ENCODE data around the gene PCBD1.

Gene PCBD1

DNA sequence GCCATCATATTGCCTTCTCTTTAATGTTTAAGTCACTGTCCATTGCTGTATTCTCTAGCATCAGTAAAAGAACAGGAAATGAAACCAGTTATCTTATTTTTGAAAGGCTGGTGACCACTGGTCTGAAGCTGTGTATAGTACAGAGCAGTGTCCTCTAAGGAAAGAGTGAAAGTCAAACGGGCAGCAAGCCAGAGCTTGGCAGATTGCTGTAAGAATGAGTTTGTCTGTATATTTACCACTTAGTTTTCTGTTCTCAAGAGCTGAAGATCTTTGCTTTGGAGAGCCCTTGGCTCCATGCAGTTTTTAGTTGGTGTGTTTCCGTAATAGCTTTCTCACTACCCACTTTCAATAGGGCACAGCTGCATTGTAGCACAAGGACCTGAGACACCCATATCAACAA is 31.9 kb downstream of the PCBD1 start:
- 0 out of 2 replicates have a peak, but pooled peaks cover 6% of the 10 kb centered on the region for H3K9me3 ChIP-seq (ENCODE audit: insufficient read depth, low read length)
- peaks cover 79% of the 10 kb centered on the region for H3K36me3 ChIP-seq (ENCODE audit: insufficient read depth, insufficient read length, low read length)
- no peak overlapping the region for H3K4me3 ChIP-seq (ENCODE audit: insufficient read length, low read depth)
- no peak for DNase-seq (ENCODE audit: low read depth, low spot score)
- TF ChIP-seq YY1 (IDR thresholded peaks at IDR 0.05; ENCODE audit: insufficient read depth, insufficient read length), result no peak
- no peak for TF ChIP-seq ZNF274 (IDR thresholded peaks at IDR 0.05; ENCODE audit: low read depth, low read length)
- TF ChIP-seq SUZ12 (IDR thresholded peaks at IDR 0.05; ENCODE audit: extremely low read depth, insufficient read depth, insufficient read length), result no peak
- no peaks in the 10 kb centered on the region for H3K27me3 ChIP-seq (ENCODE audit: insufficient read depth, insufficient read length)
- no peaks in the 10 kb centered on the region for H3K4me1 ChIP-seq (ENCODE audit: insufficient read depth, insufficient read length)
- no peak overlapping the region for H3K9ac ChIP-seq (ENCODE audit: insufficient read length, low read depth)

DNA sequence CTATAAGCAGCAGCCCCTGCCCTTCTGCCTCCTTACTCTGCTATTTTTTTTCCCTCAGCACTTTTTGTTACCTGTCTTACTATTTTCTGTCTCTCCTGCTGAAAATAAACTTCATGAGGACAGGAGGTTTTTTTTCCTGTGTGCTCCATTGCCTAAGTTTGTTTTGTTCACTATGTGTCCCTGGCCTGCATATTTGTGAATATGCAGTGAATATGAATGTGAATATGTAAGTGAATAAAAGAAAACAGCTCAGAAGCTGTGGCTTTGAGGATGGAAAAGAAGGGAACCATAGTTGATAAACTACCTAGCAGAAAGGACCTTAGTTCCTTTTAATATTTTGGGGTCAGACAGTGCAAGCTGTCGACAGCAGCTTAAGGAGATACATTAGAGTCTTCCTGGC is 34.9 kb downstream of the PCBD1 start:
- H3K4me1 ChIP-seq (ENCODE audit: insufficient read depth, insufficient read length), result no peaks in the 10 kb centered on the region
- TF ChIP-seq SUZ12 (IDR thresholded peaks at IDR 0.05; ENCODE audit: extremely low read depth, insufficient read depth, insufficient read length) (no peak), YY1 (IDR thresholded peaks at IDR 0.05; ENCODE audit: insufficient read depth, insufficient read length) (no peak), ZNF274 (IDR thresholded peaks at IDR 0.05; ENCODE audit: low read depth, low read length) (no peak)
- H3K9me3 ChIP-seq (ENCODE audit: insufficient read depth, low read length), result no peaks in the 10 kb centered on the region
- peaks cover 66% of the 10 kb centered on the region for H3K36me3 ChIP-seq (ENCODE audit: insufficient read depth, insufficient read length, low read length)
- H3K27me3 ChIP-seq (ENCODE audit: insufficient read depth, insufficient read length), result no peaks in the 10 kb centered on the region
- no peak for DNase-seq (ENCODE audit: low read depth, low spot score)
- no peak overlapping the region for H3K9ac ChIP-seq (ENCODE audit: insufficient read length, low read depth)
- H3K4me3 ChIP-seq (ENCODE audit: insufficient read length, low read depth), result no peak overlapping the region

DNA sequence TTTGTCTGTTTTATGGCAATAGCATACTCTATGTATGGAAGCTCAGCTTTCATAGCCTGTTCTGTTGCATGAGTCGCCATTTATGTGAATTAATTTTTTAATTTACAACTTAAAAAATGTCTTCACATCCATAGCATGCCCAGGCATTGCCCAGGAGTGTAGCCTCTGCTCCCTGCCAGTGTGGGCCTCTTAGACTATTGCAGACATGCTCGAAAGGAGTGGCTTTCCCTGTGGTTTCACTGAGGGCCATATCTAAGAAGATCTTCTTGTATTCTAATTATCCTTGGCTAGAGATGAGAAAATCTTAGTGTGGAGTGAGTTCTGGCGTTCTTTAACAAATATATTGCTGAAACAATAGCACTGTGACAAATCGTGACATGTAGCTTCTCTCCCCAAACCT is 35.3 kb downstream of the PCBD1 start:
- H3K36me3 ChIP-seq (ENCODE audit: insufficient read depth, insufficient read length, low read length), result peaks cover 61% of the 10 kb centered on the region
- TF ChIP-seq YY1 (IDR thresholded peaks at IDR 0.05; ENCODE audit: insufficient read depth, insufficient read length) (no peak), ZNF274 (IDR thresholded peaks at IDR 0.05; ENCODE audit: low read depth, low read length) (no peak), SUZ12 (IDR thresholded peaks at IDR 0.05; ENCODE audit: extremely low read depth, insufficient read depth, insufficient read length) (no peak)
- no peaks in the 10 kb centered on the region for H3K9me3 ChIP-seq (ENCODE audit: insufficient read depth, low read length)
- H3K4me3 ChIP-seq (ENCODE audit: insufficient read length, low read depth), result no peak overlapping the region
- H3K4me1 ChIP-seq (ENCODE audit: insufficient read depth, insufficient read length), result no peaks in the 10 kb centered on the region
- no peaks in the 10 kb centered on the region for H3K27me3 ChIP-seq (ENCODE audit: insufficient read depth, insufficient read length)
- no peak for DNase-seq (ENCODE audit: low read depth, low spot score)
- H3K9ac ChIP-seq (ENCODE audit: insufficient read length, low read depth), result no peak overlapping the region

DNA sequence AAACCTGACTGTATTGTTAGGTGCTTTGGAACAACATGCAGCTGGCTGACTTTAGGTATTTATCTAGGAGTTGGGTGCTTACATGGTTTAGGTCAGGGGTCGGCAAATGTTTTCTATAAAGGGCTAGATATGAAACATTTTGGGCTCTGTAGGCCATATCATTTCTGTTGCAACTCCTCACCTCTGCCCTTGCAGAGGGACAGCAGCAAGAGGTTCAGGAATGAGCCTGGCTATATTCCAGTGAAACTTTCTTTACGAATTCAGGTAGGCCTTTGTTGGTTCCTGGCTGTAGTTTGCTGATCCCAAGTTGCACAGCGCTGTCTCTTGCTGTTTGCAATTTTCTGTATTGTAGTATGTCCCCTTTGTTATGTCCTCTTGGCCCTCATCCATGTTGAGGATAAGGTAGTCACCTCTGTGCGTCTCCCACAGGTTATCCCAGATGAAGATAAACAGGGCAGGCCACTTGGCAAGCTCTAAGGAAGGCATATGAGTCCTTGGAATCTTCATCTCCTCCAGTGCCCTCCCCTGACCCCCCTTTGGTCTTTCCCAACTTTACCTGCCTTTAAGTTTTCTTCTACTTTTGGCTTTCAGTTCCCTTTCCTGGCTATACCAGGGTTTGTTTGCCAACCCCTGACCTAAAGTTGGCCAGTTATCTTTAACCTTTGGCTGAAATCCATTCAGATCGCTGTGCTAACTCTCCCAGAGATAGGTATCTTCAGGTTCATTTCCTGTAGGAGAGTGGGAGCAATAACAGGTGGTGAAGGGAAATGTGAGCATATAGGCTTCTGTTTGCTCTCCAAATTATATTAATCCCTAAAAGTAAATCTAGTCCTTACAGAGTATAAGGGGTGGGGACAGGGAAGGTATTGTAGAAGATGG is 36.5 kb downstream of the PCBD1 start:
- H3K4me3 ChIP-seq (ENCODE audit: insufficient read length, low read depth), result no peak overlapping the region
- peaks cover 52% of the 10 kb centered on the region for H3K36me3 ChIP-seq (ENCODE audit: insufficient read depth, insufficient read length, low read length)
- H3K9me3 ChIP-seq (ENCODE audit: insufficient read depth, low read length), result no peaks in the 10 kb centered on the region
- DNase-seq (ENCODE audit: low read depth, low spot score), result no peak
- no peaks in the 10 kb centered on the region for H3K27me3 ChIP-seq (ENCODE audit: insufficient read depth, insufficient read length)
- no peak overlapping the region for H3K9ac ChIP-seq (ENCODE audit: insufficient read length, low read depth)
- H3K4me1 ChIP-seq (ENCODE audit: insufficient read depth, insufficient read length), result no peaks in the 10 kb centered on the region
- no peak for TF ChIP-seq SUZ12 (IDR thresholded peaks at IDR 0.05; ENCODE audit: extremely low read depth, insufficient read depth, insufficient read length)

DNA sequence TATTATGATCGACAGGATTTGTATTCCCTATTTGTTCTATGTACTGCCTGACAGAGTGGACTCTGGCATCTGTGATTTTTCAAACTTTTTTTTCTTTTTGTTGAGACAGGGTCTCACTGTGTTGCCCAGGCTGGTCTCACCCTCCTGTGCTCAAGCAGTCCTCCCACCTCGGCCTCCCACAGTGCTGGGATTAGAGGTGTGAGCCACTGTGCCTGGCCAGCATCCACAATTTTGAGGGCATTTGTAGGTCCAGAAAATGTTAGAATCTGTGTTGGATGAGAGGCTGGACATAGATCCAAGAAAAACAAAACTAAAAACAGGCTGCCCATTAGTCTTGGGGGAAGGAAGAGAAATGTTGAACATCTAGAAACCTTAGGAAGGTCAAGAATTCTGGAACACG is 38.3 kb downstream of the PCBD1 start:
- no peak overlapping the region for H3K4me3 ChIP-seq (ENCODE audit: insufficient read length, low read depth)
- no peak overlapping the region for H3K9ac ChIP-seq (ENCODE audit: insufficient read length, low read depth)
- DNase-seq (ENCODE audit: low read depth, low spot score), result no peak
- TF ChIP-seq YY1 (IDR thresholded peaks at IDR 0.05; ENCODE audit: insufficient read depth, insufficient read length) (no peak), SUZ12 (IDR thresholded peaks at IDR 0.05; ENCODE audit: extremely low read depth, insufficient read depth, insufficient read length) (no peak)
- no peaks in the 10 kb centered on the region for H3K27me3 ChIP-seq (ENCODE audit: insufficient read depth, insufficient read length)
- no peaks in the 10 kb centered on the region for H3K9me3 ChIP-seq (ENCODE audit: insufficient read depth, low read length)
- H3K36me3 ChIP-seq (ENCODE audit: insufficient read depth, insufficient read length, low read length), result peaks cover 46% of the 10 kb centered on the region
- no peaks in the 10 kb centered on the region for H3K4me1 ChIP-seq (ENCODE audit: insufficient read depth, insufficient read length)

DNA sequence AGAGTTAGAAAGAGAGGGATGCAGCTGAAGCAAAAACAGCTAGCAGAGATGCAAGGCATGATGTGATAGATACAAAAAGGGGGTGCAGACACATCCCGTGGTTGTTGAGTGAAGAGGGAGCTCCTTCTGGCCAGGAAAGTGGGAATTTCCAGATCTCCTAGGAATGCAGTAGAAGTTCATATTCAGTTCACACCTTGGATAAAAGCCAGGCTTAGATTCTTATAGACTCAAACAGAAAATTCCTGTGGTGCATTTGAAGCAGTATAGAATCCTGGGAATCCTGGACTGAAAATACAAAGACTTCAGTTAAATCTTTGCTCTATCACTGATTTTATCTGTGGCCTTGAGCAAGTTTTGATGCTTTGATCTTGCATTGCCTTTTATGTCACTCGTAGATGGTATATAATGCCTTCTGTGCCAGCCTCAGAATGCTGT is 38.8 kb downstream of the PCBD1 start:
- no peak for TF ChIP-seq SUZ12 (IDR thresholded peaks at IDR 0.05; ENCODE audit: extremely low read depth, insufficient read depth, insufficient read length)
- no peak for TF ChIP-seq YY1 (IDR thresholded peaks at IDR 0.05; ENCODE audit: insufficient read depth, insufficient read length)
- TF ChIP-seq ZNF274 (IDR thresholded peaks at IDR 0.05; ENCODE audit: low read depth, low read length), result no peak
- peaks cover 46% of the 10 kb centered on the region for H3K36me3 ChIP-seq (ENCODE audit: insufficient read depth, insufficient read length, low read length)
- no peak overlapping the region for H3K9ac ChIP-seq (ENCODE audit: insufficient read length, low read depth)
- no peak for DNase-seq (ENCODE audit: low read depth, low spot score)
- H3K4me3 ChIP-seq (ENCODE audit: insufficient read length, low read depth), result no peak overlapping the region
- H3K9me3 ChIP-seq (ENCODE audit: insufficient read depth, low read length), result no peaks in the 10 kb centered on the region
- H3K27me3 ChIP-seq (ENCODE audit: insufficient read depth, insufficient read length), result no peaks in the 10 kb centered on the region
- H3K4me1 ChIP-seq (ENCODE audit: insufficient read depth, insufficient read length), result no peaks in the 10 kb centered on the region

DNA sequence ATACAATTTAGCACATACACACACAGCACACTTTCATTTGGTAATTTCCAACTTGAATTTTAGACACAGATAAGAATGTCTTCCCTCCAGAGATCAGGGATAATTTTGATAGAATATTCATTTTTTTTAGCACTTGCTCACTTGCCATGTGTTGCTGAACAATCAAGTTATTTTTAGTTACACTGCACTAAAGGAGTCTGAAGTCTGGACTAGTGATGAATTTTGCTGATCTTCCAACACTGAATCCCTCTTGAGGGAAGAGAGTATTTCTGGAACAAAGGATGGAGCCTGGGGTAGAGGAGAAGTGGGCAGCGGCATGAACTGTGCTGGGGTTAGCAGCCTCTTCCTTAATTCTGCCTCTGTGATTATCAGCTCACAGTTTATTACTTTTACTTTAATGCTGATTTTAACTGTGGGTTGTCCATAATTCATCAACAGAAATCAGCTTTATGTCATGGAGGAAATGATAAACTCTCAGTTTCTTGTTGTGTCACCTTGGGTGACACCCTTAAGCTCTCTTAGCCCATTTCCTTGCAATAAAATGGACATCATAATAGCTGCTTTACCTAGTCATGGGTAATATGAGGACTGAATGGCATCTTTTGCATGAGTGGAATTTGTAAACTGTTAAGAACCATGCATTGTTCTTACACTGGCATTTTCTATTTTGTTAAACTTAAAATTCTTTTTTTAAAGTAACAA is 40.6 kb downstream of the PCBD1 start:
- TF ChIP-seq SUZ12 (IDR thresholded peaks at IDR 0.05; ENCODE audit: extremely low read depth, insufficient read depth, insufficient read length), result no peak
- TF ChIP-seq YY1 (IDR thresholded peaks at IDR 0.05; ENCODE audit: insufficient read depth, insufficient read length), result no peak
- no peak for TF ChIP-seq ZNF274 (IDR thresholded peaks at IDR 0.05; ENCODE audit: low read depth, low read length)
- Histone ChIP-seq H3K36me3 (ENCODE audit: insufficient read depth, insufficient read length, low read length) (peaks cover 35% of the 10 kb centered on the region), H3K9ac (ENCODE audit: insufficient read length, low read depth) (no peak overlapping the region), H3K4me1 (ENCODE audit: insufficient read depth, insufficient read length) (no peaks in the 10 kb centered on the region), H3K27me3 (ENCODE audit: insufficient read depth, insufficient read length) (no peaks in the 10 kb centered on the region), H3K9me3 (ENCODE audit: insufficient read depth, low read length) (no peaks in the 10 kb centered on the region), H3K4me3 (ENCODE audit: insufficient read length, low read depth) (no peak overlapping the region)
- no peak for DNase-seq (ENCODE audit: low read depth, low spot score)

Measured in NT2/D1 (cell line).